GM23338 (cell line): Measurements from ENCODE around the gene MRGPRF. TPM values are rescaled to one million over a fixed set of nuclear protein-coding genes. Genes with fewer than 3 reads are reported as not detected.

ENCODE experiments used
- ATAC-seq: fragments of 200-7000 bp; cut with Tn5 transposase; 3 replicates; pipeline ENCODE4 v1.9.1; 2020
- DNase-seq: peaks from one replicate; pipeline ENCODE4 v3.0.0-alpha.2; 2015; ENCODE audit warnings: low spot score
- H2AFZ ChIP-seq: fragments of 200-600 bp; sonication (generic); 2 replicates; pipeline ENCODE4 v1.8.0; 2016; ENCODE audit warnings: antibody characterized with exemption, mild to moderate bottlenecking, moderate library complexity
- H3F3A ChIP-seq: fragments of 200-600 bp; sonication (generic); replicated peaks from 2 replicates; pipeline ENCODE4 v1.8.0; 2017; ENCODE audit warnings: antibody characterized with exemption, mixed run types, low read depth
- H3K27ac ChIP-seq: fragments of 200-600 bp; sonication (generic); 2 replicates; pipeline ENCODE4 v1.6.1; 2016; ENCODE audit warnings: low read depth
- H3K27me3 ChIP-seq: fragments of 200-600 bp; sonication (generic); 2 replicates; pipeline ENCODE4 v1.8.0; 2016; ENCODE audit warnings: mild to moderate bottlenecking, mixed run types, moderate library complexity; ENCODE audit not compliant: insufficient read depth
- H3K36me3 ChIP-seq: fragments of 200-600 bp; sonication (generic); 2 replicates; pipeline ENCODE4 v1.8.0; 2016; ENCODE audit warnings: mild to moderate bottlenecking; ENCODE audit not compliant: insufficient read depth
- H3K4me1 ChIP-seq: fragments of 200-600 bp; sonication (generic); 2 replicates; pipeline ENCODE4 v1.8.0; 2016; ENCODE audit warnings: mild to moderate bottlenecking, moderate library complexity; ENCODE audit not compliant: insufficient read depth
- H3K4me2 ChIP-seq: fragments of 200-600 bp; sonication (generic); 2 replicates; pipeline ENCODE4 v1.7.1; 2017; ENCODE audit warnings: mixed run types
- H3K4me3 ChIP-seq: fragments of 200-600 bp; sonication (generic); 2 replicates; pipeline ENCODE4 v1.6.1; 2016; ENCODE audit warnings: mixed run types
- H3K79me2 ChIP-seq: fragments of 200-600 bp; sonication (generic); replicated peaks from 2 replicates; pipeline ENCODE4 v1.8.0; 2017; ENCODE audit warnings: mild to moderate bottlenecking; ENCODE audit not compliant: insufficient read depth
- H3K9me2 ChIP-seq: fragments of 200-600 bp; sonication (generic); 2 replicates; pipeline ENCODE4 v1.8.0; 2017; ENCODE audit not compliant: insufficient read depth
- H4K20me1 ChIP-seq: fragments of 200-600 bp; sonication (generic); replicated peaks from 2 replicates; pipeline ENCODE4 v1.8.0; 2017; ENCODE audit warnings: mild to moderate bottlenecking; ENCODE audit not compliant: insufficient read depth
- H3K27ac Mint-ChIP-seq: 2 replicates; pipeline ENCODE4 v1.8.0; 2020; ENCODE audit warnings: inconsistent platforms, mild to moderate bottlenecking, moderate library complexity, mixed read lengths
- H3K27me3 Mint-ChIP-seq: 3 replicates; pipeline ENCODE4 v1.8.0; 2022; ENCODE audit warnings: low read depth, mild to moderate bottlenecking, moderate library complexity, mixed read lengths, inconsistent platforms; ENCODE audit not compliant: insufficient read depth, poor library complexity
- H3K36me3 Mint-ChIP-seq: 3 replicates; pipeline ENCODE4 v1.8.0; 2021; ENCODE audit warnings: low read depth, mild to moderate bottlenecking, inconsistent platforms, moderate library complexity, mixed read lengths
- H3K4me1 Mint-ChIP-seq: 3 replicates; pipeline ENCODE4 v1.8.0; 2020; ENCODE audit warnings: mild to moderate bottlenecking, inconsistent platforms, mixed read lengths
- H3K4me3 Mint-ChIP-seq: 3 replicates; pipeline ENCODE4 v1.8.0; 2021; ENCODE audit warnings: moderate library complexity, mild to moderate bottlenecking, inconsistent platforms, mixed read lengths
- H3K9me3 Mint-ChIP-seq: 3 replicates; pipeline ENCODE4 v1.8.0; 2020; ENCODE audit warnings: moderate library complexity, mild to moderate bottlenecking, inconsistent platforms, mixed read lengths
- CREB1 ChIP-seq: fragments of 250-450 bp; sonication (Bioruptor Pico); IDR thresholded peaks from 2 replicates; pipeline ENCODE4 v1.5.0; 2020; ENCODE audit warnings: low read depth, mild to moderate bottlenecking, moderate library complexity
- EZH2 ChIP-seq: fragments of 200-600 bp; sonication (generic); IDR thresholded peaks from one replicate; pipeline ENCODE4 v1.8.0; 2017; ENCODE audit warnings: antibody characterized with exemption, mild to moderate bottlenecking, low read depth; ENCODE audit not compliant: unreplicated experiment
- EZH2phosphoT487 ChIP-seq: fragments of 200-600 bp; sonication (generic); IDR thresholded peaks from one replicate; pipeline ENCODE4 v1.8.1; 2018; ENCODE audit warnings: antibody characterized with exemption; ENCODE audit not compliant: unreplicated experiment
- JUNB ChIP-seq: IDR thresholded peaks from one replicate; pipeline ENCODE4 v1.6.1; 2016; ENCODE audit warnings: antibody characterized with exemption; ENCODE audit not compliant: unreplicated experiment
- NANOG ChIP-seq: IDR thresholded peaks from 2 replicates; pipeline ENCODE4 v1.6.1; 2016; ENCODE audit warnings: antibody characterized with exemption, borderline replicate concordance
- POLR2AphosphoS5 ChIP-seq: IDR thresholded peaks from 2 replicates; pipeline ENCODE4 v1.6.1; 2016; ENCODE audit warnings: antibody characterized with exemption, low read depth
- STAT1 ChIP-seq: IDR thresholded peaks from one replicate; pipeline ENCODE4 v1.6.1; 2016; ENCODE audit warnings: antibody characterized with exemption; ENCODE audit not compliant: unreplicated experiment
- ZNF114 ChIP-seq: fragments of 250-450 bp; sonication (Bioruptor Pico); IDR thresholded peaks from 2 replicates; pipeline ENCODE4 v1.5.0; 2020; ENCODE audit warnings: mild to moderate bottlenecking, moderate library complexity
- ZNF331 ChIP-seq: fragments of 250-450 bp; sonication (Bioruptor Pico); IDR thresholded peaks from 2 replicates; pipeline ENCODE4 v1.5.0; 2020; ENCODE audit warnings: low read depth, mild to moderate bottlenecking, moderate library complexity
- polyA plus RNA-seq: library from polyadenylated mRNA; unstranded; fragments of >200 nt; fragmentation: Nextera tagmentation; extraction: Ambion mirVana; gene quantifications from 2 replicates; pipeline ENCODE4 v1.2.1, GENCODE V29; 2016
- total RNA-seq: library from RNA; depleted of rRNA; stranded (reverse); fragments of >200 nt; shearing (Covaris generic); gene quantifications from 2 replicates; pipeline ENCODE4 v1.2.3, GENCODE V29; 2014
- TF ChIP-seq, protein P1 (sequence below): IDR thresholded peaks from 2 replicates; pipeline ENCODE4 v1.6.1; 2016; ENCODE audit warnings: antibody characterized with exemption
- TF ChIP-seq, protein P2 (sequence below): fragments of 250-450 bp; sonication (Bioruptor Pico); IDR thresholded peaks from 2 replicates; pipeline ENCODE4 v1.5.0; 2020; ENCODE audit warnings: mild to moderate bottlenecking, moderate library complexity
- TF ChIP-seq, protein P3 (sequence below): IDR thresholded peaks from one replicate; pipeline ENCODE4 v1.6.1; 2018; ENCODE audit warnings: antibody characterized with exemption; ENCODE audit not compliant: unreplicated experiment
- TF ChIP-seq, protein P4 (sequence below), 2 experiments: fragments of 200-600 bp in 1 of 2; sonication (generic) in 1 of 2; conservative IDR thresholded peaks; 2 replicates each; pipeline versions ENCODE4 v1.5.1 to v1.6.1; 2016 to 2017; ENCODE audit warnings: antibody characterized with exemption in 2 of 2, low read depth in 2 of 2, mild to moderate bottlenecking in 2 of 2, moderate library complexity in 1 of 2

MRGPRF gene
- total and polyA plus RNA-seq, 2 experiments from 2014 or later: 3.3 to 9.0 TPM

DNA sequence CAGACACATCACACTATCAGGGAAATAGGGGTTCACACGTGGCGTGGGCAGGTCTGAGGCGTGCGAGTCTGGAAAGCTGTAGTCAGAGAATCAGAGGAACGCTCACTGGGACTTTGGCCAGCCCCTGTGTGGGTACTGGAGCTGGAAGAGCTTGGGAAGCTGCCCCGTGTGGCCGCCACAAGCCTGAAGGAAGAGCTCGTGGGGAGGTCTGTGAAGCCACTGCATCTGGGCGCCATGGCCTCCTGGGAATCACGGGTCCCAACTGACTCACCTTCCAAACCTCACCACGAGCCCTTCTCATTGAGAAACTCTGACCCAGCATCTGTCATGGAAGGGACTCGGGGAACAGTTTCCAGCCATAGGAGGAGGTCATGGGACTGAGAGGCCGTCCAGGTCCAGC, 5.9 kb upstream of the MRGPRF start:
- H3K36me3 Mint-ChIP-seq: no peaks in the 10 kb centered on the region; the same call in 2 of the 3 replicates
- Histone ChIP-seq H3K4me1 (peaks cover 11% of the 10 kb centered on the region; the same call in 1 of the 2 replicates), H3K27me3 (no peaks in the 10 kb centered on the region), H3F3A (no peaks in the 10 kb centered on the region), H3K4me2 (no peak overlapping the region), H3K27ac (no peak overlapping the region), H2AFZ (no peak overlapping the region), H3K36me3 (no peaks in the 10 kb centered on the region), H4K20me1 (no peaks in the 10 kb centered on the region), H3K79me2 (no peaks in the 10 kb centered on the region), H3K9me2 (no peaks in the 10 kb centered on the region), H3K4me3 (no peak overlapping the region)
- peaks cover 15% of the 10 kb centered on the region for H3K27me3 Mint-ChIP-seq
- H3K4me1 Mint-ChIP-seq: peaks cover 11% of the 10 kb centered on the region; the same call in 2 of the 3 replicates
- DNase-seq (no peak), ATAC-seq (peak; percentile 32; the same call in 2 of the 3 replicates)
- H3K9me3 Mint-ChIP-seq: peaks cover 3% of the 10 kb centered on the region; the same call in 2 of the 3 replicates
- no peak overlapping the region for H3K27ac Mint-ChIP-seq
- H3K4me3 Mint-ChIP-seq: no peak overlapping the region
- TF ChIP-seq, protein P1, sequence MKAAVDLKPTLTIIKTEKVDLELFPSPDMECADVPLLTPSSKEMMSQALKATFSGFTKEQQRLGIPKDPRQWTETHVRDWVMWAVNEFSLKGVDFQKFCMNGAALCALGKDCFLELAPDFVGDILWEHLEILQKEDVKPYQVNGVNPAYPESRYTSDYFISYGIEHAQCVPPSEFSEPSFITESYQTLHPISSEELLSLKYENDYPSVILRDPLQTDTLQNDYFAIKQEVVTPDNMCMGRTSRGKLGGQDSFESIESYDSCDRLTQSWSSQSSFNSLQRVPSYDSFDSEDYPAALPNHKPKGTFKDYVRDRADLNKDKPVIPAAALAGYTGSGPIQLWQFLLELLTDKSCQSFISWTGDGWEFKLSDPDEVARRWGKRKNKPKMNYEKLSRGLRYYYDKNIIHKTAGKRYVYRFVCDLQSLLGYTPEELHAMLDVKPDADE: no peak
- TF ChIP-seq, protein P2, sequence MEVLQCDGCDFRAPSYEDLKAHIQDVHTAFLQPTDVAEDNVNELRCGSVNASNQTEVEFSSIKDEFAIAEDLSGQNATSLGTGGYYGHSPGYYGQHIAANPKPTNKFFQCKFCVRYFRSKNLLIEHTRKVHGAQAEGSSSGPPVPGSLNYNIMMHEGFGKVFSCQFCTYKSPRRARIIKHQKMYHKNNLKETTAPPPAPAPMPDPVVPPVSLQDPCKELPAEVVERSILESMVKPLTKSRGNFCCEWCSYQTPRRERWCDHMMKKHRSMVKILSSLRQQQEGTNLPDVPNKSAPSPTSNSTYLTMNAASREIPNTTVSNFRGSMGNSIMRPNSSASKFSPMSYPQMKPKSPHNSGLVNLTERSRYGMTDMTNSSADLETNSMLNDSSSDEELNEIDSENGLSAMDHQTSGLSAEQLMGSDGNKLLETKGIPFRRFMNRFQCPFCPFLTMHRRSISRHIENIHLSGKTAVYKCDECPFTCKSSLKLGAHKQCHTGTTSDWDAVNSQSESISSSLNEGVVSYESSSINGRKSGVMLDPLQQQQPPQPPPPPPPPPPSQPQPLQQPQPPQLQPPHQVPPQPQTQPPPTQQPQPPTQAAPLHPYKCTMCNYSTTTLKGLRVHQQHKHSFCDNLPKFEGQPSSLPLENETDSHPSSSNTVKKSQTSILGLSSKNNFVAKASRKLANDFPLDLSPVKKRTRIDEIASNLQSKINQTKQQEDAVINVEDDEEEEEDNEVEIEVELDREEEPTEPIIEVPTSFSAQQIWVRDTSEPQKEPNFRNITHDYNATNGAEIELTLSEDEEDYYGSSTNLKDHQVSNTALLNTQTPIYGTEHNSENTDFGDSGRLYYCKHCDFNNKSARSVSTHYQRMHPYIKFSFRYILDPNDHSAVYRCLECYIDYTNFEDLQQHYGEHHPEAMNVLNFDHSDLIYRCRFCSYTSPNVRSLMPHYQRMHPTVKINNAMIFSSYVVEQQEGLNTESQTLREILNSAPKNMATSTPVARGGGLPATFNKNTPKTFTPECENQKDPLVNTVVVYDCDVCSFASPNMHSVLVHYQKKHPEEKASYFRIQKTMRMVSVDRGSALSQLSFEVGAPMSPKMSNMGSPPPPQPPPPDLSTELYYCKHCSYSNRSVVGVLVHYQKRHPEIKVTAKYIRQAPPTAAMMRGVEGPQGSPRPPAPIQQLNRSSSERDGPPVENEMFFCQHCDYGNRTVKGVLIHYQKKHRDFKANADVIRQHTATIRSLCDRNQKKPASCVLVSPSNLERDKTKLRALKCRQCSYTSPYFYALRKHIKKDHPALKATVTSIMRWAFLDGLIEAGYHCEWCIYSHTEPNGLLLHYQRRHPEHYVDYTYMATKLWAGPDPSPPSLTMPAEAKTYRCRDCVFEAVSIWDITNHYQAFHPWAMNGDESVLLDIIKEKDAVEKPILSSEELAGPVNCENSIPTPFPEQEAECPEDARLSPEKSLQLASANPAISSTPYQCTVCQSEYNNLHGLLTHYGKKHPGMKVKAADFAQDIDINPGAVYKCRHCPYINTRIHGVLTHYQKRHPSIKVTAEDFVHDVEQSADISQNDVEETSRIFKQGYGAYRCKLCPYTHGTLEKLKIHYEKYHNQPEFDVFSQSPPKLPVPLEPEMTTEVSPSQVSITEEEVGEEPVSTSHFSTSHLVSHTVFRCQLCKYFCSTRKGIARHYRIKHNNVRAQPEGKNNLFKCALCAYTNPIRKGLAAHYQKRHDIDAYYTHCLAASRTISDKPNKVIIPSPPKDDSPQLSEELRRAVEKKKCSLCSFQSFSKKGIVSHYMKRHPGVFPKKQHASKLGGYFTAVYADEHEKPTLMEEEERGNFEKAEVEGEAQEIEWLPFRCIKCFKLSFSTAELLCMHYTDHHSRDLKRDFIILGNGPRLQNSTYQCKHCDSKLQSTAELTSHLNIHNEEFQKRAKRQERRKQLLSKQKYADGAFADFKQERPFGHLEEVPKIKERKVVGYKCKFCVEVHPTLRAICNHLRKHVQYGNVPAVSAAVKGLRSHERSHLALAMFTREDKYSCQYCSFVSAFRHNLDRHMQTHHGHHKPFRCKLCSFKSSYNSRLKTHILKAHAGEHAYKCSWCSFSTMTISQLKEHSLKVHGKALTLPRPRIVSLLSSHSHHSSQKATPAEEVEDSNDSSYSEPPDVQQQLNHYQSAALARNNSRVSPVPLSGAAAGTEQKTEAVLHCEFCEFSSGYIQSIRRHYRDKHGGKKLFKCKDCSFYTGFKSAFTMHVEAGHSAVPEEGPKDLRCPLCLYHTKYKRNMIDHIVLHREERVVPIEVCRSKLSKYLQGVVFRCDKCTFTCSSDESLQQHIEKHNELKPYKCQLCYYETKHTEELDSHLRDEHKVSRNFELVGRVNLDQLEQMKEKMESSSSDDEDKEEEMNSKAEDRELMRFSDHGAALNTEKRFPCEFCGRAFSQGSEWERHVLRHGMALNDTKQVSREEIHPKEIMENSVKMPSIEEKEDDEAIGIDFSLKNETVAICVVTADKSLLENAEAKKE (CRISPR knock-in tag): no peak
- TF ChIP-seq EZH2phosphoT487 (no peak), ZNF114 (CRISPR knock-in tag) (no peak), EZH2 (no peak), POLR2AphosphoS5 (no peak), ZNF331 (CRISPR knock-in tag) (no peak), JUNB (no peak), NANOG (no peak), STAT1 (no peak), CREB1 (no peak)
- TF ChIP-seq, protein P3, sequence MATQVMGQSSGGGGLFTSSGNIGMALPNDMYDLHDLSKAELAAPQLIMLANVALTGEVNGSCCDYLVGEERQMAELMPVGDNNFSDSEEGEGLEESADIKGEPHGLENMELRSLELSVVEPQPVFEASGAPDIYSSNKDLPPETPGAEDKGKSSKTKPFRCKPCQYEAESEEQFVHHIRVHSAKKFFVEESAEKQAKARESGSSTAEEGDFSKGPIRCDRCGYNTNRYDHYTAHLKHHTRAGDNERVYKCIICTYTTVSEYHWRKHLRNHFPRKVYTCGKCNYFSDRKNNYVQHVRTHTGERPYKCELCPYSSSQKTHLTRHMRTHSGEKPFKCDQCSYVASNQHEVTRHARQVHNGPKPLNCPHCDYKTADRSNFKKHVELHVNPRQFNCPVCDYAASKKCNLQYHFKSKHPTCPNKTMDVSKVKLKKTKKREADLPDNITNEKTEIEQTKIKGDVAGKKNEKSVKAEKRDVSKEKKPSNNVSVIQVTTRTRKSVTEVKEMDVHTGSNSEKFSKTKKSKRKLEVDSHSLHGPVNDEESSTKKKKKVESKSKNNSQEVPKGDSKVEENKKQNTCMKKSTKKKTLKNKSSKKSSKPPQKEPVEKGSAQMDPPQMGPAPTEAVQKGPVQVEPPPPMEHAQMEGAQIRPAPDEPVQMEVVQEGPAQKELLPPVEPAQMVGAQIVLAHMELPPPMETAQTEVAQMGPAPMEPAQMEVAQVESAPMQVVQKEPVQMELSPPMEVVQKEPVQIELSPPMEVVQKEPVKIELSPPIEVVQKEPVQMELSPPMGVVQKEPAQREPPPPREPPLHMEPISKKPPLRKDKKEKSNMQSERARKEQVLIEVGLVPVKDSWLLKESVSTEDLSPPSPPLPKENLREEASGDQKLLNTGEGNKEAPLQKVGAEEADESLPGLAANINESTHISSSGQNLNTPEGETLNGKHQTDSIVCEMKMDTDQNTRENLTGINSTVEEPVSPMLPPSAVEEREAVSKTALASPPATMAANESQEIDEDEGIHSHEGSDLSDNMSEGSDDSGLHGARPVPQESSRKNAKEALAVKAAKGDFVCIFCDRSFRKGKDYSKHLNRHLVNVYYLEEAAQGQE: no peak
- TF ChIP-seq, protein P4, sequence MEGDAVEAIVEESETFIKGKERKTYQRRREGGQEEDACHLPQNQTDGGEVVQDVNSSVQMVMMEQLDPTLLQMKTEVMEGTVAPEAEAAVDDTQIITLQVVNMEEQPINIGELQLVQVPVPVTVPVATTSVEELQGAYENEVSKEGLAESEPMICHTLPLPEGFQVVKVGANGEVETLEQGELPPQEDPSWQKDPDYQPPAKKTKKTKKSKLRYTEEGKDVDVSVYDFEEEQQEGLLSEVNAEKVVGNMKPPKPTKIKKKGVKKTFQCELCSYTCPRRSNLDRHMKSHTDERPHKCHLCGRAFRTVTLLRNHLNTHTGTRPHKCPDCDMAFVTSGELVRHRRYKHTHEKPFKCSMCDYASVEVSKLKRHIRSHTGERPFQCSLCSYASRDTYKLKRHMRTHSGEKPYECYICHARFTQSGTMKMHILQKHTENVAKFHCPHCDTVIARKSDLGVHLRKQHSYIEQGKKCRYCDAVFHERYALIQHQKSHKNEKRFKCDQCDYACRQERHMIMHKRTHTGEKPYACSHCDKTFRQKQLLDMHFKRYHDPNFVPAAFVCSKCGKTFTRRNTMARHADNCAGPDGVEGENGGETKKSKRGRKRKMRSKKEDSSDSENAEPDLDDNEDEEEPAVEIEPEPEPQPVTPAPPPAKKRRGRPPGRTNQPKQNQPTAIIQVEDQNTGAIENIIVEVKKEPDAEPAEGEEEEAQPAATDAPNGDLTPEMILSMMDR (conservative IDR thresholded peaks at IDR 0.05; ENCODE audit: low read depth in 2 of 2): no peak
